ENCODE measurements around the gene EYA2.

GRCh38 chr20:47013606-47014005, 119.0 kb downstream of the EYA2 start:
- TF ChIP-seq POLR2A (IDR thresholded peaks at IDR 0.05) (no peak), CTCF (IDR thresholded peaks at IDR 0.05) (no peak), POLR2AphosphoS5 (IDR thresholded peaks at IDR 0.05) (no peak)

All from gastroesophageal sphincter (tissue), 3 donors.